ENCODE data around the gene TMEM131L.
"Not testable (repeated sequence)": the region's sequence is repeated elsewhere in the genome, so short reads cannot be mapped to it uniquely, and the experiment has no call there.

Gene TMEM131L

DNA sequence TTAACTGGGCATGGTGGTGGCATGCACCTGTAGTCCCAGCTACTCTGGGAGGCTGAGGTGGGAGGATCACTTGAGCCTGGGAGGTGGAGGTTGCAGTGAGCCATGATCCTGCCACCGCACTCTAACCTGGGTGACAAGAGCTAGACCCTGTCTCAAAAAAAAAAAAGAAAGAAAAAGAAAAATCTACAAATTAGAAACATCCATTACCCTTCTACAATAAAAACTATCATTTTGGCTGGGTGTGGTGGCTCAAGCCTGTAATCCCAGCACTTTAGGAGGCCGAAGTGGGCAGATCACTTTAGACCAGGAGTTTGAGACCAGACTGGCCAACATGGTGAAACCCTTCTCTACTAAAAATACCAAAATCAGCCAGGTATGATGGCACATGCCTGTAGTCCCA lies 43.1 kb downstream of the TMEM131L start:
- DNase-seq = not testable (repeated sequence)

DNA sequence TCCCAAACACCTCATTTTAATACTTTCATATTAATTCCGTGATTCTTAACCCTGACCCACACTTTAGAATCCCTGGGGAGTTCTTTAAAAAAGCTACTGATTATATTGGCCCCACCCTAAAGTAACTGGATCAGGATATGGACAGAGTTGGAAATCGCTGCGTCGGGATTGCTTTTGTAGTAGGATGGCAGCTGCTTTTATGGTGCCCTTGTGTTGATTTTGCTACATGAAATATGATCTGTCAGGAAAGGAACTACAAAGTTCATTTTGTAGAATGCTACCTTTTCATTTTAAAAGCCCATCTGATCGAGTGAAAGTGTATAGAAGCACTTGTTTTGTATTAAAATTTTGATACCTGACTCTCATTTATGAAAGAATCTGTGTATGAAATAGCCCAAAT lies 43.6 kb downstream of the TMEM131L start:
- DNase-seq = no peak

- DNase-seq = no peak
These were observed 44.3 kb downstream of the TMEM131L start for GRCh38 chr4:153510252-153511001.

GRCh38 chr4:153511104-153511503 lies 44.9 kb downstream of the TMEM131L start:
- DNase-seq = no peak

DNA sequence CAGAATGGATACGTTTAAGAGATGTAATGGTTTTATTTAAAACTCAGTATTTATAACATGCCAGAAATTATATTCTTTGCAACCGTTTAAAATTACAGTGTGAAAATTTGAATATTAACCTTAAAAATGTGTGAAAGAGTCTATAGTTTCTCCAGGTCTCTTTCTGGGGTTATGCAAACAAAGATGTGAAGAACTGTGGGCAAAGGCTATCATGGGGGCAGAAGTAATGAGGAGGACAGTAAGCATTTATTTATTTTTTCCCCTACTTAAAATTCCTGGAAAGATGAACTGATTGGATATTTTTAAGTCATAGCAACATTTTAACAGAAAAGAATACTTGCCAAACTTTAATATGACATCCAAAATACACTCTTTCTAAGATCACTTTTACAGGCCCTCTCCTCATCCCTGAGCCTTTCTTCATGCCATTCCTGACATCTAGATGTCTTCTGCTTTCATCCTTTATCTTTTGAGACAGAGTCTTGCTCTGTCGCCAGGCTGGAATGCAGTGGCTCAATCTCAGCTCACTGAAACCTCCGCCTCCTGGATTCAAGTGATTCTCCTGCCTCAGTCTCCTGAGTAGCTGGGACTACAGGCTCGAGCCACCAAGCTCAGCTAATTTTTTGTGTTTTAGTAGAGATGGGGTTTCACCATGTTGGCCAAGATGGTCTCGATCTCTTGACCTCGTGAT lies 46.1 kb downstream of the TMEM131L start:
- DNase-seq = no peak

- DNase-seq = no peak
These were observed 46.9 kb downstream of the TMEM131L start for GRCh38 chr4:153512952-153513500.

- no peak for DNase-seq
These were observed 47.4 kb downstream of the TMEM131L start for GRCh38 chr4:153513596-153513995.

GRCh38 chr4:153514001-153514526 lies 47.9 kb downstream of the TMEM131L start:
- DNase-seq = no peak

GRCh38 chr4:153514688-153515426 lies 48.7 kb downstream of the TMEM131L start:
- no peak for DNase-seq

DNA sequence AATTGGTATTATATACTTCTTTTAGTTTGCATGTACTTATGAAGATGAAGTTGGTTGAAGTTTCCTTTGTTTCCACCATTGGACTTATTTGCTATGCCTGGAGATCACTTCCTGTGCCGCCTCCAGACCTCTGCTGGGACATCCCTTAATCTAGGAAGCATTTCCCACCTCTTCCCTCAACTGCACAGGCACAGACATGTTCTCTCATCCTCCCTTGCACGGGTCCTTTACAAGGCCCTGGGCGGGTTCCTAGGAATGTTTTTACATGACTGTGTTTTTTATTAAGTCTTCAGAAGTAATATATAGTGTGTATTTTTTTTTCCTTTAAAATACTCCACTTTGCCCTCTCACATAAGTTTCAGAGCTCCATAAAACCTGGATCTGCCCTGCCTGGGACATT lies 51.0 kb downstream of the TMEM131L start:
- no peak for DNase-seq

- no peak for DNase-seq
These were observed 51.8 kb downstream of the TMEM131L start for GRCh38 chr4:153518001-153518400.

DNA sequence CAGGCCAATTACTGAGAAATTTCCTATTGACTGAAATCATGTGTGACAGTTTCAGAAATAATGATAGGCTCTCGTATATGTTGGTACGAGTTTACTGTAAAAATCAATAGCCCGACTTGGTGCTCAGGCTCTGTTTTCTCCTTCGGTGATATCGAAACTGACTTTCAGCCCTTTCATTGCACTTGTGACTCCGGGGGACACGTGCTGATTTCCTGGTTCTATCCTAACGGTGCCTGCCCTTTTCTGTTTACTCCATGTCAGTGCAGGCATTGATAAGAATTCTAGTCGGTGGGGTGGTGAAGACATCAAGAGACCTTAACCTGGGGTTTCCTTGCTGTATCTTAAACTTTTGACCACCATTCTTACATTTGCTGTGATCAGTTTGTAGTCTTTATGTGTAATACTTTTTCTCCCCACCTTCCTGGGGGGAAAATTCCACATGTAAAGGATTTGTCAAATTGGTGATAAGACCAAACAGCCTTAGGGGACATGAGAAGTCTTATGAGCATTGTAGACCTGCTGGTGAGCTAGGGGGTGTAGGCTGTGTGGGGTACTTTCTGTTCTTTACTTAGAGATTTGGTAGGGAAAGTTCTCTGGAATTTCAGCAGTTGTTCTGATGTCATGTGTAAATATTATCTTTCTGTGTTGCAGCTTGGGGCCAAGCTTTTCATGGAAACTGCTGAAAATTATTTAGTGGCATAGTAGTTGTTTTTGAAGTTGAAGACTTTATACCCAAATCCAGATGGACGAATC lies 52.7 kb downstream of the TMEM131L start:
- no peak for DNase-seq

- no peak for DNase-seq
These were observed 53.5 kb downstream of the TMEM131L start for GRCh38 chr4:153519687-153520086.

- DNase-seq = no peak
These were observed 54.1 kb downstream of the TMEM131L start for GRCh38 chr4:153520227-153520626.

DNA sequence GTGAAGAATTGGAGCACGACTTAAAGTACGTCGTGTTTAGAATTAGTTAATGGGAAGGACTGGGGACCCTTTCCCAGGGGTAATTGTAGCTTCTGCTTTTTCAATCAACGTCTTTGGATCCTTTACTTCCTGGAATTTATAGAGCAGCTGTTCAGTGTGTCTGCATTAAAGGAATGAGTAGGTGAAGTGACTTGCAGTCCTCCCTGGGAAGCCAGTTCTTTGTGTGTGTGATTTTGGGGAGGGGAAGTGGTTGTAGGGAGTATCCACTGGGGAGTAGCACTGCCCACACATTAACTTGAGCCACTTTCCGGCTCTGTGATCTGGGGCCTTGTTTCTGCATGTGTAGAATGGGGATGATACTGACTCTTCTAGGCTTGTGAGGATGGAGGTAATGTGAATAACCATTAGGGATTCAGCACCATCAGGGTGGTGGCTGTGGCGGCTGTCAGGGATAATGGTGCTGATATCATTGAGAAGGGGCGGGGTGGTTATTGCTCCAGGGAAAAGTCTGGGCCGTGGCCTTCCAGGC lies 54.7 kb downstream of the TMEM131L start:
- DNase-seq = no peak

GRCh38 chr4:153521478-153521877 lies 55.3 kb downstream of the TMEM131L start:
- DNase-seq = no peak

DNA sequence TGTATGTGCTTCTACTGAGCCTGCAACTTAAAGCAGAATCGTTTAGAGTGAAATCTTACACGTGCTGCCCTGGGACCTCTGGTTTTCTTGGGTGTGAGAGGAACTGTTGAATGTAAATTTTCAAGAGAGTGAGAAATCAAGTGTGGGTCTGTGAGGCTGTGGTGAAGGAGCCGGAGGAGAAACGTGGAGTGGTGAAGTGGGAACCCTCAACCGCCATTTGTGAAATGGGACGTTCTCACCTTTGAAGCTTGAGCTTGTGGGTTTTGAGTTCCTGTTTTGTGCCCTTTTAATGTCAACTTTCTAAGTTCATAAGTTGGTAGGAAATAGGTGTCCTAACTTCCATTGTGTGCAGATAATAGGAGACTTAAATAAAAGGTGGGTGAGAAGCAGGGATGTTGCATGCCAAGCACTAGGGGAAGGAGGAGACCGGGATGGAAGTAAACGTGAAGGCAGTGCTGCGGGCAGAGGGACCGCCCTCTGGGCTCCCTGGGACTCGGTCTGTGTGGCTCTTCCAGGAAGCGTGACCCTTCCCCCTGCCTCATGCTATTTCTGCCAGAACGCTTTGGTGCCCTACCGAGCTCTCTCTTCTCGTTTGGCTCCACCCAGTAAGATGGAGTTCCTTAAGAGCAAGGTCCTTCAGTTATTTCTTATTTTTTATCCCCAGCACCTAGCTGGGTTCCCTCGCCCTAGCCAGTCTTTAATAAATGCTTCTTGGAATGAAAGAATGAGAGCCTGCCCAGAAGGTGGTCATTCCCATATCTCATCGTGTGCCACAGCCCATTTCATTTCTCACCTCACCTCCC lies 56.0 kb downstream of the TMEM131L start:
- peak; percentile 41 for DNase-seq

DNA sequence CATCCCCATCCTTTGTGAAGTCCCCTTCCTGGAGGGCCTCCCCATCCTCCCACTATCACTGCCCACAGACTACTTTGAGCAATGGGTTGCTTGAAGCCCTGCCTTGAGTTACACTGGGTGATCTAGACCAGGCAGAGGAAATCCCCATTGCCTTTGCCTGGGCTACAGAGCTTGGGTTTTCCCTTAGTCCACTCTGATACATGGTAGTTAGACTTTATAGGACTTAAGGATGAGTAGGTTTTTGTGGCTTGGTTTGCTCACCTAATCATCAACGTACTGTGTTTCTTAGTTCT lies 56.6 kb downstream of the TMEM131L start:
- peak; percentile 26 for DNase-seq

GRCh38 chr4:153523164-153523796 lies 57.1 kb downstream of the TMEM131L start:
- DNase-seq = no peak

- no peak for DNase-seq
These were observed 57.8 kb downstream of the TMEM131L start for GRCh38 chr4:153523941-153524386.

DNA sequence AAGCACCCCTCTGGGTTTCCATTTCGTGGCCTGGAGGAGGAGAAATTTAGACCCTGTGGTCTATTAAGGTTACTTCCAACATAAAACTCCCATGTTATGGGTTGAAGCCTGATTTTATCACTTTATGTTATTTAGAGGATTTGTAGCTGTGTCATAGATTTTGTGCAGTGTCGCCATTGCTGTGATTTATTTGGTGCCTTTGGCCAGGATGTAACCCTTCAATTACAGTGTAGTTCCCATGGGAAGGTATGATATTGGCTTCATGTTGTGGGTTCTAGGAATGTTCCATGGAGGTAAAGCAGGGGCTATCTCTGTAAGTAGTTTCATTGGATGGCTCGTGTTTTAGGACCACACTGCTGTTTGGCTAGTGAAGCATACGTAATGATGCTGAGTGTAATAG lies 58.5 kb downstream of the TMEM131L start:
- DNase-seq = no peak
